Measurements from ENCODE around the gene ACVR2A. TPM values are rescaled to one million over a fixed set of nuclear protein-coding genes. Genes with fewer than 3 reads are reported as not detected.

ACVR2A gene
- 1.6 and 2.6 TPM in 2 replicates for polyA plus RNA-seq (2012; rRNA removed)
- polyA plus RNA-seq (2012; cell fraction: cytosol; rRNA removed), result 1.7 and 2.2 TPM in 2 replicates
- polyA plus RNA-seq (2012; cell fraction: nucleus; rRNA removed), result 4.0 and 8.9 TPM in 2 replicates

DNA sequence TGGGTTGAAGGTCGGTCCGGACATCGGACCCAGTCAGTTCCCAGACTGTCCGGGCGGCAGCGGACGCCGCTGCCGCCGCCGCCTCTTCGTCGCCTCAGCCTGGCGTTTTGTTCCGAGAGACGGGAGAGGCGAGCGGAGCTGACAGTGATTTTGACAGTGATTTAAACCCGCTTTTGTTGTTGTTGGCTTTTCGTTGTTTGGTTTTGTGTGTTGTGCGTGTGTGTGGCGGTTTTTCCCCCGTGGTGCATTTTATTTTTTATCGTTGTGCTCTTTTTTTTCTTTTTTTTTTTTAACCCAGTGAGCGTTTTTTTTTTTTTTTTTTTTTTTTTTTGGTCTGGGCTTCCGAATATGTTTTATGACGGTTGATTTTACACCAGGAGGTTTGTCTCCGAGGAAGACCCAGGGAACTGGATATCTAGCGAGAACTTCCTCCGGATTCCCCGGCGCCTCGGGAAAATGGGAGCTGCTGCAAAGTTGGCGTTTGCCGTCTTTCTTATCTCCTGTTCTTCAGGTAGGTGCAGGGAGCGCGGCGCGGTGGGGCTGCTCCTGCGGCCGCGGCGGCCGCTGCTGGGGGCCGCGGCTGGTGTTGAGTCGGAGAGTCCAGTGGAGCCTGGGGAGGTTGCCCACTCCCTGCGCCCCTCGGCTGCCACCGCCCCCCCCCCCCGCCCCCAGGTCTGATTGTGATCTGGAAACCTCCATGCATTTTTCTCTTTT lies at the start of gene ACVR2A:
TSS of gene ACVR2A (plus strand) at position 333 of the 714 bp plus-strand sequence. CDS start at position 457, 124 bp downstream.
- peak within 1 kb of the TSS; percentile 94 for H3K9ac ChIP-seq
- peak within 1 kb of the TSS; percentile 89 for H3K4me2 ChIP-seq
- peak within 1 kb of the TSS; percentile 96 for H2AFZ ChIP-seq (ENCODE audit: low read depth)
- H3K4me1 ChIP-seq (ENCODE audit: control insufficient read depth in 1 of 2, insufficient read depth in 2 of 2, low read depth in 1 of 2, low read length in 1 of 2), result peaks cover 0 to 8% of the 10 kb centered on the region in 2 experiments; a peak in 2 of 4 replicates
- peak within 1 kb of the TSS; percentile 77 to 86 for H3K4me3 ChIP-seq (ENCODE audit: low read depth in 2 of 2, low read length in 1 of 2)
- under 1% methylated on average over 31 of the region's 51 CpGs for WGBS (ENCODE audit: low lambda C conversion rate)
- H3K79me2 ChIP-seq (ENCODE audit: insufficient read depth), result peaks cover 44% of the 10 kb centered on the region
- peak; percentile 57 for DNase-seq
- no peaks in the 10 kb centered on the region for H3F3A ChIP-seq (replicated peaks; ENCODE audit: insufficient read depth)
- H3K9me3 ChIP-seq, result no peaks in the 10 kb centered on the region
- no peaks in the 10 kb centered on the region for H3K9me2 ChIP-seq
- no peaks in the 10 kb centered on the region; the same call in 1 of the 2 replicates for H3K27me3 ChIP-seq (ENCODE audit: insufficient read depth)
- peak; percentile 49; the same call in 1 of the 2 replicates for TF ChIP-seq SIN3A (IDR thresholded peaks at IDR 0.05; ENCODE audit: borderline replicate concordance, low read depth, low read length)
- peak; percentile 4; the same call in 1 of the 2 replicates for TF ChIP-seq MXI1 (IDR thresholded peaks at IDR 0.05; ENCODE audit: low read depth, low read length)
- TF ChIP-seq MEF2A (IDR thresholded peaks at IDR 0.05; ENCODE audit: borderline replicate concordance, low read depth), result no peak
- TF ChIP-seq TAF1 (IDR thresholded peaks at IDR 0.05; ENCODE audit: borderline replicate concordance, low read depth, low read length), result no peak; the same call in 1 of the 2 replicates
- POLR2A ChIA-PET, result interaction anchor here (1.1 to 1.6 kb wide), 2 partner anchors 11 to 65 kb away, joined by 4 read pairs; no protein-coding TSS in a partner anchor
- peak within 1 kb of the TSS; percentile 92 to 96 for H3K27ac ChIP-seq (ENCODE audit: low read depth in 2 of 2, low read length in 1 of 2)
- H4K20me1 ChIP-seq (ENCODE audit: insufficient read depth), result no peaks in the 10 kb centered on the region; the same call in 1 of the 2 replicates
- H3K36me3 ChIP-seq (replicated peaks in 1 of 2; ENCODE audit: control insufficient read depth in 1 of 2, insufficient read depth in 2 of 2, low read length in 1 of 2), result no peaks in the 10 kb centered on the region
- CTCF ChIA-PET, result interaction anchor here (0.8 to 2.3 kb wide), 4 partner anchors 26 to 69 kb away, joined by 3 to 13 read pairs (median 4); no protein-coding TSS in a partner anchor

- H3K27ac ChIP-seq (ENCODE audit: low read depth in 2 of 2, low read length in 1 of 2), result no peak overlapping the region
- 20% methylated on average over 2 of the region's 2 CpGs for WGBS (ENCODE audit: low lambda C conversion rate)
- CTCF ChIA-PET, result no interaction called here
- TF ChIP-seq, protein P1, sequence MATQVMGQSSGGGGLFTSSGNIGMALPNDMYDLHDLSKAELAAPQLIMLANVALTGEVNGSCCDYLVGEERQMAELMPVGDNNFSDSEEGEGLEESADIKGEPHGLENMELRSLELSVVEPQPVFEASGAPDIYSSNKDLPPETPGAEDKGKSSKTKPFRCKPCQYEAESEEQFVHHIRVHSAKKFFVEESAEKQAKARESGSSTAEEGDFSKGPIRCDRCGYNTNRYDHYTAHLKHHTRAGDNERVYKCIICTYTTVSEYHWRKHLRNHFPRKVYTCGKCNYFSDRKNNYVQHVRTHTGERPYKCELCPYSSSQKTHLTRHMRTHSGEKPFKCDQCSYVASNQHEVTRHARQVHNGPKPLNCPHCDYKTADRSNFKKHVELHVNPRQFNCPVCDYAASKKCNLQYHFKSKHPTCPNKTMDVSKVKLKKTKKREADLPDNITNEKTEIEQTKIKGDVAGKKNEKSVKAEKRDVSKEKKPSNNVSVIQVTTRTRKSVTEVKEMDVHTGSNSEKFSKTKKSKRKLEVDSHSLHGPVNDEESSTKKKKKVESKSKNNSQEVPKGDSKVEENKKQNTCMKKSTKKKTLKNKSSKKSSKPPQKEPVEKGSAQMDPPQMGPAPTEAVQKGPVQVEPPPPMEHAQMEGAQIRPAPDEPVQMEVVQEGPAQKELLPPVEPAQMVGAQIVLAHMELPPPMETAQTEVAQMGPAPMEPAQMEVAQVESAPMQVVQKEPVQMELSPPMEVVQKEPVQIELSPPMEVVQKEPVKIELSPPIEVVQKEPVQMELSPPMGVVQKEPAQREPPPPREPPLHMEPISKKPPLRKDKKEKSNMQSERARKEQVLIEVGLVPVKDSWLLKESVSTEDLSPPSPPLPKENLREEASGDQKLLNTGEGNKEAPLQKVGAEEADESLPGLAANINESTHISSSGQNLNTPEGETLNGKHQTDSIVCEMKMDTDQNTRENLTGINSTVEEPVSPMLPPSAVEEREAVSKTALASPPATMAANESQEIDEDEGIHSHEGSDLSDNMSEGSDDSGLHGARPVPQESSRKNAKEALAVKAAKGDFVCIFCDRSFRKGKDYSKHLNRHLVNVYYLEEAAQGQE (IDR thresholded peaks at IDR 0.05; ENCODE audit: low read depth, low read length), result no peak
- TF ChIP-seq RAD21 (IDR thresholded peaks at IDR 0.05; ENCODE audit: low read length) (no peak), MEF2A (IDR thresholded peaks at IDR 0.05; ENCODE audit: borderline replicate concordance, low read depth) (no peak), CHD2 (IDR thresholded peaks at IDR 0.05; ENCODE audit: low read length, partially characterized antibody) (no peak), MXI1 (IDR thresholded peaks at IDR 0.05; ENCODE audit: low read depth, low read length) (no peak), SMC3 (IDR thresholded peaks at IDR 0.05; ENCODE audit: low read depth, low read length) (no peak), JUND (IDR thresholded peaks at IDR 0.05) (no peak), RCOR1 (IDR thresholded peaks at IDR 0.05; ENCODE audit: low read length) (no peak), USF1 (IDR thresholded peaks at IDR 0.05; ENCODE audit: borderline replicate concordance, low read depth) (no peak), TEAD4 (IDR thresholded peaks at IDR 0.05; ENCODE audit: borderline replicate concordance, insufficient read depth) (no peak), GATA2 (CRISPR knock-in tag; IDR thresholded peaks at IDR 0.05) (no peak), YY1 (IDR thresholded peaks at IDR 0.05; ENCODE audit: low read depth) (no peak)
- TF ChIP-seq, protein P2, sequence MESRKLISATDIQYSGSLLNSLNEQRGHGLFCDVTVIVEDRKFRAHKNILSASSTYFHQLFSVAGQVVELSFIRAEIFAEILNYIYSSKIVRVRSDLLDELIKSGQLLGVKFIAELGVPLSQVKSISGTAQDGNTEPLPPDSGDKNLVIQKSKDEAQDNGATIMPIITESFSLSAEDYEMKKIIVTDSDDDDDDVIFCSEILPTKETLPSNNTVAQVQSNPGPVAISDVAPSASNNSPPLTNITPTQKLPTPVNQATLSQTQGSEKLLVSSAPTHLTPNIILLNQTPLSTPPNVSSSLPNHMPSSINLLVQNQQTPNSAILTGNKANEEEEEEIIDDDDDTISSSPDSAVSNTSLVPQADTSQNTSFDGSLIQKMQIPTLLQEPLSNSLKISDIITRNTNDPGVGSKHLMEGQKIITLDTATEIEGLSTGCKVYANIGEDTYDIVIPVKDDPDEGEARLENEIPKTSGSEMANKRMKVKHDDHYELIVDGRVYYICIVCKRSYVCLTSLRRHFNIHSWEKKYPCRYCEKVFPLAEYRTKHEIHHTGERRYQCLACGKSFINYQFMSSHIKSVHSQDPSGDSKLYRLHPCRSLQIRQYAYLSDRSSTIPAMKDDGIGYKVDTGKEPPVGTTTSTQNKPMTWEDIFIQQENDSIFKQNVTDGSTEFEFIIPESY (IDR thresholded peaks at IDR 0.05; ENCODE audit: borderline replicate concordance, low read depth), result no peak
- TF ChIP-seq, protein P3, sequence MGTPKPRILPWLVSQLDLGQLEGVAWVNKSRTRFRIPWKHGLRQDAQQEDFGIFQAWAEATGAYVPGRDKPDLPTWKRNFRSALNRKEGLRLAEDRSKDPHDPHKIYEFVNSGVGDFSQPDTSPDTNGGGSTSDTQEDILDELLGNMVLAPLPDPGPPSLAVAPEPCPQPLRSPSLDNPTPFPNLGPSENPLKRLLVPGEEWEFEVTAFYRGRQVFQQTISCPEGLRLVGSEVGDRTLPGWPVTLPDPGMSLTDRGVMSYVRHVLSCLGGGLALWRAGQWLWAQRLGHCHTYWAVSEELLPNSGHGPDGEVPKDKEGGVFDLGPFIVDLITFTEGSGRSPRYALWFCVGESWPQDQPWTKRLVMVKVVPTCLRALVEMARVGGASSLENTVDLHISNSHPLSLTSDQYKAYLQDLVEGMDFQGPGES (IDR thresholded peaks at IDR 0.05; ENCODE audit: low read depth, low read length), result no peak
Observed at GRCh38 chr2:147800316-147800715, 44.5 kb upstream of the ACVR2A start.

More at GRCh38 chr2:147800316-147800715, 44.5 kb upstream of the ACVR2A start:
- Histone ChIP-seq H3K27me3 (ENCODE audit: insufficient read depth) (no peaks in the 10 kb centered on the region; the same call in 1 of the 2 replicates), H3F3A (replicated peaks; ENCODE audit: insufficient read depth) (no peaks in the 10 kb centered on the region), H4K20me1 (ENCODE audit: insufficient read depth) (no peaks in the 10 kb centered on the region), H3K4me3 (ENCODE audit: low read depth in 2 of 2, low read length in 1 of 2) (no peak overlapping the region), H2AFZ (ENCODE audit: low read depth) (no peak overlapping the region), H3K9ac (no peak overlapping the region), H3K9me3 (no peaks in the 10 kb centered on the region), H3K4me2 (no peak overlapping the region), H3K4me1 (ENCODE audit: control insufficient read depth in 1 of 2, insufficient read depth in 2 of 2, low read depth in 1 of 2, low read length in 1 of 2) (no peaks in the 10 kb centered on the region), H3K9me2 (no peaks in the 10 kb centered on the region), H3K79me2 (ENCODE audit: insufficient read depth) (no peaks in the 10 kb centered on the region), H3K36me3 (replicated peaks in 1 of 2; ENCODE audit: control insufficient read depth in 1 of 2, insufficient read depth in 2 of 2, low read length in 1 of 2) (no peaks in the 10 kb centered on the region)
- DNase-seq, result no peak
- POLR2A ChIA-PET, result no interaction called here

Data from SK-N-SH (cell line).